Astrocyte (in vitro differentiated cells and primary cell): Measurements from ENCODE around the gene SCLY. TPM values are rescaled to one million over a fixed set of nuclear protein-coding genes. Genes with fewer than 3 reads are reported as not detected.

ENCODE experiments used
- DNase-seq: peaks from one replicate; pipeline ENCODE4 v3.0.0-alpha.2; 2010; ENCODE audit warnings: low read depth
- FAIRE-seq: peaks from 2 replicates; lab custom pipeline; 2011; peaks lifted over from hg19 to GRCh38; lab: Jason Lieb, UNC
- H2AFZ ChIP-seq: 2 replicates; pipeline ENCODE4 v1.6.0; 2012; ENCODE audit warnings: low read depth, low read length, inconsistent platforms
- H3K27ac ChIP-seq: 2 replicates; pipeline ENCODE4 v1.5.1; 2011; ENCODE audit warnings: low read depth, low read length, inconsistent platforms
- H3K27me3 ChIP-seq: 2 replicates; pipeline ENCODE4 v1.6.0; 2011; ENCODE audit warnings: low read length, inconsistent platforms; ENCODE audit not compliant: insufficient read depth
- H3K36me3 ChIP-seq: 2 replicates; pipeline ENCODE4 v1.5.1; 2011; ENCODE audit warnings: low read length, inconsistent platforms; ENCODE audit not compliant: insufficient read depth
- H3K4me1 ChIP-seq: 2 replicates; pipeline ENCODE4 v1.5.1; 2011; ENCODE audit warnings: low read length, inconsistent platforms; ENCODE audit not compliant: insufficient read depth
- H3K4me2 ChIP-seq: 2 replicates; pipeline ENCODE4 v1.6.0; 2012; ENCODE audit warnings: low read length, inconsistent platforms
- H3K4me3 ChIP-seq: 2 replicates; pipeline ENCODE4 v1.5.1; 2011; ENCODE audit warnings: low read depth, mild to moderate bottlenecking, low read length, inconsistent platforms; ENCODE audit not compliant: insufficient read depth
- H3K79me2 ChIP-seq: 2 replicates; pipeline ENCODE4 v1.6.0; 2012; ENCODE audit warnings: mild to moderate bottlenecking, low read length, inconsistent platforms; ENCODE audit not compliant: insufficient read depth
- H3K9ac ChIP-seq: 2 replicates; pipeline ENCODE4 v1.6.0; 2012; ENCODE audit warnings: mild to moderate bottlenecking, low read length, inconsistent platforms
- H3K9me3 ChIP-seq: 2 replicates; pipeline ENCODE4 v1.5.1; 2012; ENCODE audit warnings: low read depth, mild to moderate bottlenecking, low read length, inconsistent platforms; ENCODE audit not compliant: insufficient read depth
- H4K20me1 ChIP-seq: 2 replicates; pipeline ENCODE4 v1.6.0; 2012; ENCODE audit warnings: low read length, inconsistent platforms; ENCODE audit not compliant: insufficient read depth
- H3K27ac Mint-ChIP-seq: one replicate; pipeline ENCODE4 v1.8.0; 2021; ENCODE audit warnings: mild to moderate bottlenecking, mixed read lengths; ENCODE audit not compliant: unreplicated experiment
- H3K27me3 Mint-ChIP-seq: one replicate; pipeline ENCODE4 v1.8.0; 2021; ENCODE audit warnings: low read depth, mixed read lengths; ENCODE audit not compliant: unreplicated experiment
- H3K36me3 Mint-ChIP-seq: one replicate; pipeline ENCODE4 v1.8.0; 2021; ENCODE audit warnings: low read depth, mixed read lengths; ENCODE audit not compliant: unreplicated experiment
- H3K4me1 Mint-ChIP-seq: one replicate; pipeline ENCODE4 v1.8.0; 2021; ENCODE audit warnings: low read depth, mixed read lengths; ENCODE audit not compliant: unreplicated experiment
- H3K4me3 Mint-ChIP-seq: one replicate; pipeline ENCODE4 v1.8.0; 2021; ENCODE audit warnings: mild to moderate bottlenecking, moderate library complexity, mixed read lengths; ENCODE audit not compliant: unreplicated experiment
- H3K9me3 Mint-ChIP-seq: one replicate; pipeline ENCODE4 v1.8.0; 2021; ENCODE audit warnings: mild to moderate bottlenecking, mixed read lengths; ENCODE audit not compliant: unreplicated experiment
- EZH2 ChIP-seq: IDR thresholded peaks from 2 replicates; pipeline ENCODE4 v1.6.1; 2012; ENCODE audit warnings: mild to moderate bottlenecking, low read length, inconsistent platforms; ENCODE audit not compliant: insufficient read depth
- total RNA-seq: library from RNA; stranded (reverse); gene quantifications from 2 replicates; pipeline ENCODE4 v1.2.1, GENCODE V29; 2021
- TF ChIP-seq, protein P1 (sequence below): IDR thresholded peaks from 2 replicates; pipeline ENCODE4 v1.5.1; 2011; ENCODE audit warnings: low read depth, mild to moderate bottlenecking, inconsistent platforms, low read length, moderate library complexity; ENCODE audit not compliant: insufficient read depth

Gene SCLY
- total RNA-seq, 1 donor from 2014 or later, result 15.4 TPM

DNA sequence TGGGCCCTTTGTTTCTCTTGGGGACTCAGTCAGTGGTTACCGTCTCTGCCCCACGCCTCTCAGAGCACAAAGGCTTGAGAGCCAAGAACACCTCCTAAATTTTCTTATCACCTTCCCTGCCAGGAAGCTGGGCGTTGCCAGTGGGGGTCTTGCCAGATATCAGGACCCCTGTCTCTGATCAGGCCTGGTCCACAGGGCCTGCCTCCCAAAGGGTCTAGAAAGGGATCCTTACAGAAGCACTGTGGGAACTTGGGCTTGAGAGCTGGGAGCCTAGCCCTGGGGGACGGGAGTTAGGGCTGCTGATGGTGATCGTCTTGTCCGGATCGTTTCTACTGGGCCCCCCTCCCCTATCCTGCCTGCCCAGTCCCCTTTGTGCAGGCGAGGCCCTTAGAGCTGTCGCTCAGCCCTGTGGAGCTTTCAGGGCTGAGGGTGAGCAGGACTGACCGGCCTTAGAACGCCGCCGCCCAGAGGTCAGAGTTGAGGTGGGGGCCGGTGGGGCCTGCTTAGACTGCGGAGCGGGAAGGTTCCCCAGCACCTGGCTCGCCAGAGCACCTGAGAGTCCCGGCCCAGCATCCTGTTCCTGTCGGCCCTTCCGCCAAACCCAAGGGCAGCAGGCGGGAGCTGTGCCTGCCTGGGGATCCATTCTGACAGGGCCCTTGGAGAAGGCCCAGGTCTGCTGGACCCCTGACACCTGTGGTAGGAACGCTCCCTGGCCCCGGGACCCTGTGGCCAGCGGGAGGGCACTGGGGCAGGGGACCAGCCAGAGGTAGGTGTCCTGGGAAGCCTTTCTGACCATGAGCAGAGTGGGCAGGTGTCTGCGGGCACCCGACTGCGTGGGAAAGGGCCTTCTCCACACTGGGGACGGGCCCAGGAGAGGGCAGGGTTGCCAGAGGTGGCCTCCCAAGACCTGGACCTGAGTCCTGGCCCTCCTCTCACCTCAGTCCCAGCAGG, 40.3 kb downstream of the SCLY start:
- no peaks in the 10 kb centered on the region for H3K4me1 ChIP-seq
- no peaks in the 10 kb centered on the region for H3K9me3 ChIP-seq
- DNase-seq (no peak), FAIRE-seq (no peak)
- Mint-ChIP-seq H3K36me3 (peaks cover 5% of the 10 kb centered on the region), H3K4me3 (no peak overlapping the region), H3K27me3 (peaks cover 10% of the 10 kb centered on the region), H3K9me3 (no peaks in the 10 kb centered on the region), H3K4me1 (no peaks in the 10 kb centered on the region), H3K27ac (no peak overlapping the region)
- no peak for TF ChIP-seq EZH2
- TF ChIP-seq, protein P1, sequence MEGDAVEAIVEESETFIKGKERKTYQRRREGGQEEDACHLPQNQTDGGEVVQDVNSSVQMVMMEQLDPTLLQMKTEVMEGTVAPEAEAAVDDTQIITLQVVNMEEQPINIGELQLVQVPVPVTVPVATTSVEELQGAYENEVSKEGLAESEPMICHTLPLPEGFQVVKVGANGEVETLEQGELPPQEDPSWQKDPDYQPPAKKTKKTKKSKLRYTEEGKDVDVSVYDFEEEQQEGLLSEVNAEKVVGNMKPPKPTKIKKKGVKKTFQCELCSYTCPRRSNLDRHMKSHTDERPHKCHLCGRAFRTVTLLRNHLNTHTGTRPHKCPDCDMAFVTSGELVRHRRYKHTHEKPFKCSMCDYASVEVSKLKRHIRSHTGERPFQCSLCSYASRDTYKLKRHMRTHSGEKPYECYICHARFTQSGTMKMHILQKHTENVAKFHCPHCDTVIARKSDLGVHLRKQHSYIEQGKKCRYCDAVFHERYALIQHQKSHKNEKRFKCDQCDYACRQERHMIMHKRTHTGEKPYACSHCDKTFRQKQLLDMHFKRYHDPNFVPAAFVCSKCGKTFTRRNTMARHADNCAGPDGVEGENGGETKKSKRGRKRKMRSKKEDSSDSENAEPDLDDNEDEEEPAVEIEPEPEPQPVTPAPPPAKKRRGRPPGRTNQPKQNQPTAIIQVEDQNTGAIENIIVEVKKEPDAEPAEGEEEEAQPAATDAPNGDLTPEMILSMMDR, result no peak
- no peaks in the 10 kb centered on the region for H3K36me3 ChIP-seq
- no peak overlapping the region for H3K9ac ChIP-seq
- no peak overlapping the region for H2AFZ ChIP-seq
- H3K4me3 ChIP-seq, result no peak overlapping the region
- H3K27me3 ChIP-seq, result no peaks in the 10 kb centered on the region
- no peaks in the 10 kb centered on the region for H3K79me2 ChIP-seq
- no peak overlapping the region for H3K4me2 ChIP-seq
- H4K20me1 ChIP-seq, result no peaks in the 10 kb centered on the region
- H3K27ac ChIP-seq, result no peak overlapping the region

DNA sequence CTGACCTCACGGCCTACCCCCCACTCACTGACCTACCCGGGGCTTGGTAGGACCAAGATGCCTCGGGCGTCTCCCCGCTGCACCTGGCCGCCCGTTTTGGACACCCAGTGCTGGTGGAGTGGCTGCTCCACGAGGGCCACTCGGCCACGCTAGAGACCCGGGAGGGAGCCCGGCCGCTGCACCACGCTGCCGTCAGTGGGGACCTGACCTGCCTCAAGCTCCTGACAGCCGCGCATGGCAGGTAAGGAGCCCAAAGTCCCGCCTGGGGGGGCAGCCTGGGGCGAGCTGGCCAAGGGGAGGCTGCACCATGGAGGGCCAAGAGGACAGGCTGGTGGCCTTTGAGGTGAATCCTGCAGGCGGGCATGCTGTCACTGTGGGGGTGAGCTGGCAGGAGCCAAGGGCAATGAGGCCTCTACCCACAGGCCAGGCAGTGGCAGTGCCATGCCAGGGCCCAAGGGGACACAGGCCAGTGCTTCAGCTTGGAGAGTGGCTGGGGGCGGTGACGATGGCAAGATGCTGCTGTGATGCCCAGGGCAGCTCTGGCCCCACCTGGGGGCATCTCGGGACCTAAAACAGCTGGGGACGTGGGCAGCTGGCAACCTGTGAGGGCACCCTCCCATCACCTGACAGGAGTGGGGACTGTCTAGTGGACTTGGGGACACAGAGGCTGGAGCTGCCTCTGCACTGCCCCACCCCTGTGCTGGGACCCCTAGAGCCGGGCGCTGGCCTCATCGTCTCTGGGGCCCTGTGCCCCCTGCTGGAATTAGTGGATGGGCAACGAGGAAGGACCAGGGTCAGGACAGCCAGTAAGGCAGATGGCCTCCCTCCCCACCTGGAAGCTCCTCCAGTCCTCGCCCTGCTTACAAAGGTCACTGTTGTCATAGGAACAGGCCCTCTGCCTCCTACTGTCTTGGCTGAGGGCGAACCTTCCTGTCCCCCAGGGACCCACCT, 41.4 kb downstream of the SCLY start:
- Mint-ChIP-seq H3K4me1 (no peaks in the 10 kb centered on the region), H3K4me3 (no peak overlapping the region), H3K27me3 (peaks cover 10% of the 10 kb centered on the region), H3K9me3 (no peaks in the 10 kb centered on the region), H3K27ac (no peak overlapping the region), H3K36me3 (peaks cover 5% of the 10 kb centered on the region)
- Histone ChIP-seq H3K4me2 (no peak overlapping the region), H3K27ac (no peak overlapping the region), H3K79me2 (no peaks in the 10 kb centered on the region), H3K4me1 (no peaks in the 10 kb centered on the region), H2AFZ (no peak overlapping the region), H3K27me3 (no peaks in the 10 kb centered on the region), H3K9me3 (no peaks in the 10 kb centered on the region), H3K9ac (no peak overlapping the region), H3K4me3 (no peak overlapping the region), H3K36me3 (no peaks in the 10 kb centered on the region), H4K20me1 (no peaks in the 10 kb centered on the region)
- FAIRE-seq (no peak), DNase-seq (no peak)
- TF ChIP-seq, protein P1, result no peak
- no peak for TF ChIP-seq EZH2
